HG02763 (cell line): ENCODE data around the gene COX7A2.

ENCODE experiments used
- ATAC-seq: cut with Tn5 transposase; IDR thresholded peaks from one replicate; pipeline ENCODE4 v1.9.1; 2021; ENCODE audit warnings: mild to moderate bottlenecking, moderate library complexity; ENCODE audit not compliant: unreplicated experiment

Gene COX7A2

GRCh38 chr6:75243333-75244062 lies at the start of gene COX7A2:
Gene COX7A2 (minus strand): TSS chr6:75243801. CDS start chr6:75243734, 67 bp downstream.
- ATAC-seq = peak; percentile 95

- no peak for ATAC-seq
Measured at GRCh38 chr6:75292555-75292954, 49.0 kb upstream of the COX7A2 start.

GRCh38 chr6:75291744-75292143 lies 48.1 kb upstream of the COX7A2 start:
- no peak for ATAC-seq

GRCh38 chr6:75291331-75291730 lies 47.7 kb upstream of the COX7A2 start:
- ATAC-seq = no peak

GRCh38 chr6:75290136-75290945 lies 46.7 kb upstream of the COX7A2 start:
- no peak for ATAC-seq

GRCh38 chr6:75288023-75288422 lies 44.4 kb upstream of the COX7A2 start:
- ATAC-seq = no peak

GRCh38 chr6:75287424-75287823 lies 43.8 kb upstream of the COX7A2 start:
- ATAC-seq = no peak

GRCh38 chr6:75286955-75287354 lies 43.4 kb upstream of the COX7A2 start:
- no peak for ATAC-seq

- ATAC-seq = no peak
Measured at GRCh38 chr6:75285283-75285639, 41.7 kb upstream of the COX7A2 start.

- peak; percentile 95 for ATAC-seq
Measured at GRCh38 chr6:75284632-75285282, 41.2 kb upstream of the COX7A2 start, which contains the start of gene TMEM30A. Gene TMEM30A (minus strand): TSS chr6:75284792. CDS start chr6:75284638, 154 bp downstream.

GRCh38 chr6:75283907-75284631 lies 40.5 kb upstream of the COX7A2 start:
- peak; percentile 24 for ATAC-seq

GRCh38 chr6:75282706-75283105 lies 39.1 kb upstream of the COX7A2 start:
- ATAC-seq = no peak

GRCh38 chr6:75281653-75282052 lies 38.1 kb upstream of the COX7A2 start:
- no peak for ATAC-seq

- no peak for ATAC-seq
Measured at GRCh38 chr6:75280131-75280855, 36.7 kb upstream of the COX7A2 start.

GRCh38 chr6:75279418-75279817 lies 35.8 kb upstream of the COX7A2 start:
- ATAC-seq = no peak

GRCh38 chr6:75278474-75279077 lies 35.0 kb upstream of the COX7A2 start:
- no peak for ATAC-seq

GRCh38 chr6:75275067-75275466 lies 31.5 kb upstream of the COX7A2 start:
- ATAC-seq = no peak

- ATAC-seq = no peak
Measured at GRCh38 chr6:75273009-75273408, 29.4 kb upstream of the COX7A2 start.

GRCh38 chr6:75272145-75272840 lies 28.7 kb upstream of the COX7A2 start:
- no peak for ATAC-seq
